ENCODE measurements around the gene C2CD4A.

Gene C2CD4A

GRCh38 chr15:62067448-62068044, 769 bp downstream of the C2CD4A start:
- peak overlapping the region; percentile 62 for H3K4me3 ChIP-seq (ENCODE audit: low read length)
- H3K9ac ChIP-seq (ENCODE audit: low read length), result no peak overlapping the region
- peaks cover 6% of the 10 kb centered on the region for H3K27me3 ChIP-seq (ENCODE audit: control insufficient read depth, insufficient read depth, low read length)
- peaks cover 6% of the 10 kb centered on the region for H3K4me1 ChIP-seq (ENCODE audit: control insufficient read depth, insufficient read depth, low read length)
- H3K27ac ChIP-seq (ENCODE audit: low read depth, low read length), result no peak overlapping the region
- H3K36me3 ChIP-seq (ENCODE audit: control insufficient read depth, insufficient read depth, low read length), result no peaks in the 10 kb centered on the region

GRCh38 chr15:62068071-62068809, 1.5 kb downstream of the C2CD4A start:
- H3K36me3 ChIP-seq (ENCODE audit: control insufficient read depth, insufficient read depth, low read length), result no peaks in the 10 kb centered on the region
- H3K27ac ChIP-seq (ENCODE audit: low read depth, low read length), result no peak overlapping the region
- H3K4me1 ChIP-seq (ENCODE audit: control insufficient read depth, insufficient read depth, low read length), result peaks cover 6% of the 10 kb centered on the region
- no peak overlapping the region for H3K9ac ChIP-seq (ENCODE audit: low read length)
- H3K4me3 ChIP-seq (ENCODE audit: low read length), result peak overlapping the region; percentile 62
- peaks cover 6% of the 10 kb centered on the region for H3K27me3 ChIP-seq (ENCODE audit: control insufficient read depth, insufficient read depth, low read length)

DNA sequence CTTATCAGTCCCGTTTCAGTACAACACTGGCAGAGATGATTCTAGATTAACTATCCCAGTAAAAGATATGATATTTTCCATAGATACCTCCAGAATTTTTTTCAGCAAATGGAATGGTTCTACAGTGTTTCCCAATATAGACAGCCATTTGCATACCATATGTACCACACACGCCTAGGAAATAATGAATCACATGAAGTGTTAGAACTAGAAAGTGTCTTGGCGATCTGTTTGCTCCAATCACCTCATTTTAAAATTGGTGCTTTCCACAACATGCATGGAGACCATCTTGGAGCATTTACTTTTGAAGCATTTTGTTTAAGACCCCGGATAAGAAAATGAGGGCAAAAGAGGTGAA, 2.0 kb downstream of the C2CD4A start:
- Histone ChIP-seq H3K4me3 (ENCODE audit: low read length) (peak overlapping the region; percentile 62), H3K9ac (ENCODE audit: low read length) (no peak overlapping the region), H3K27me3 (ENCODE audit: control insufficient read depth, insufficient read depth, low read length) (peaks cover 6% of the 10 kb centered on the region), H3K27ac (ENCODE audit: low read depth, low read length) (no peak overlapping the region), H3K36me3 (ENCODE audit: control insufficient read depth, insufficient read depth, low read length) (no peaks in the 10 kb centered on the region), H3K4me1 (ENCODE audit: control insufficient read depth, insufficient read depth, low read length) (peaks cover 6% of the 10 kb centered on the region)

GRCh38 chr15:62069551-62069950, 2.8 kb downstream of the C2CD4A start:
- Histone ChIP-seq H3K9ac (ENCODE audit: low read length) (no peak overlapping the region), H3K27me3 (ENCODE audit: control insufficient read depth, insufficient read depth, low read length) (peaks cover 6% of the 10 kb centered on the region), H3K36me3 (ENCODE audit: control insufficient read depth, insufficient read depth, low read length) (no peaks in the 10 kb centered on the region), H3K27ac (ENCODE audit: low read depth, low read length) (no peak overlapping the region), H3K4me3 (ENCODE audit: low read length) (no peak overlapping the region), H3K4me1 (ENCODE audit: control insufficient read depth, insufficient read depth, low read length) (peaks cover 6% of the 10 kb centered on the region)

DNA sequence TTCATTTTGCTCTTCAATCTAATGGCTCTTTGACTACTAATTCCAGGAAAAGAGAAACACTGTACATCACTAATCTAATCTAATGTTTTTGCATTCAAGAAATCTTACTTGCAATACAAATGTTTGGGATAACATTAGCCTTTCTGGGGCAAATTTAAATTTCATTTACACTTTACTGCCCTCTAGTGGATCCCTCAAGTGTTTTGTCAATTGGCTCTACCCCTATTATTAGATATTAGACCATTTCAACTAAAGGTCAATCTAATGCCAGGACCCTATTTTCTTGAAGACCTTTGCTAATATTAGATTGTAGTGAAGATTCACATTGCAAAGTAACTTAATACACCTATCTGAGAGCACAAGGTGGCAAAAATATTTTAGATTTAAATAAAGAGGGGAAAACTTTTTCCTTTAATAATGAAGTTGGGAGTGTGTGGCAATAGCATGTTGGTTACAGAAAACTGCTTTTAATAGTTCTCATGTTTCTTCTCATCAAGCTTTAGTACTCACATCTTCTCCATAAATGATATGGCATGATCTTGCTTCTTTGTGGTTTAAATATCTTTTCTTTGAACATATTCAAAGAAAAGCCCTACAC, 5.0 kb downstream of the C2CD4A start:
- Histone ChIP-seq H3K4me3 (ENCODE audit: low read length) (no peak overlapping the region), H3K36me3 (ENCODE audit: control insufficient read depth, insufficient read depth, low read length) (no peaks in the 10 kb centered on the region), H3K4me1 (ENCODE audit: control insufficient read depth, insufficient read depth, low read length) (peaks cover 3% of the 10 kb centered on the region), H3K9ac (ENCODE audit: low read length) (no peak overlapping the region), H3K27me3 (ENCODE audit: control insufficient read depth, insufficient read depth, low read length) (peaks cover 6% of the 10 kb centered on the region), H3K27ac (ENCODE audit: low read depth, low read length) (no peak overlapping the region)

DNA sequence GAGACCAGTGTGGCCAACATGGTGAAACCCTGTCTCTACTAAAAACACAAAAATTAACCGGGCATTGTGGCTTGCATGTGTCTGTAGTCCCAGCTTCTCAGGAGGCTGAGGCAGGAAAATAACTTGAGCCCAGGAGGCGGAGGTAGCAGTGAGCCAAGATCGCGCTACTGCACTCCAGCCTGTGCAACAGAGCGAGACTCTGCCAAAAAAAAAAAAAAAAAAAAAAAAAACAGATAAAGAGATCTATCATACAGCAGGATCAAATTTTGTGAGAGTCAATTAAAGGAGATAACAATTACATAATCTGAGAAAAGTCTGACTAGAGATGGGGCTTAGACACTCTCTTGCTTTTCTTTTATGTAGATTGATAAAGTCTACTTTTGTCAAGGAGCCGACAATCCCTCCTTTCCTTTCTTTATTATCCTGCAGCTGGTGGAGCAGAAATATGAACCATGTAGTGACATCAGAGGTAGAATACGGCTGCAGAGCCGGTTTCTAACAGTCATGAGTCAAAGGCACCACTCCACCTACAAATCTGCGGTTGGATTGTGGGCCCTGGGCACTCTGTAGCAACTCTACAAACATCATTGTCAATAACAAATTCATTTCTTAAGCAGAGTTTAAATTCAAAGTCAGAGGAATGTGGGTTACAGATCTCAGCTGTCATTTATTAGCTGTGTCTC, 9.0 kb downstream of the C2CD4A start:
- H3K4me1 ChIP-seq (ENCODE audit: control insufficient read depth, insufficient read depth, low read length), result no peaks in the 10 kb centered on the region
- H3K4me3 ChIP-seq (ENCODE audit: low read length), result no peak overlapping the region
- no peaks in the 10 kb centered on the region for H3K36me3 ChIP-seq (ENCODE audit: control insufficient read depth, insufficient read depth, low read length)
- H3K27ac ChIP-seq (ENCODE audit: low read depth, low read length), result no peak overlapping the region
- H3K27me3 ChIP-seq (ENCODE audit: control insufficient read depth, insufficient read depth, low read length), result no peaks in the 10 kb centered on the region
- no peak overlapping the region for H3K9ac ChIP-seq (ENCODE audit: low read length)

DNA sequence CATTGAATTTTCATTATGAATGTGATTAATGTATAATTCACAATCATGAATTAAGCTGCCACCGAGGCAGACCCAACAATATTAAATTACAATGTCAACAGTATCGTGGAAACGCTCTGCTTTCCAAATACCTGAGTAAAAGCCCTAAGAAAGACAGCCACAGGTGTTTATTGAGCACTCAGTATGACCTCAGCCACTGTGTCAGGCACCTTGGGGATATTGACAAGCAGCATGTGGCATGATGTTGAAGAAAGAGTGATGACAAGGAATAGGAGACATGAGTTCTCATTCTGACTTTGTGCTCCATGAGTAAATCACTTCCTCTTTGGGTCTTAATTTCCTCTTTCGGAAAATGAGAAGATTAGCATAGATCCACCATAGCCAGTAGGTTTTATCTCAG, 12.8 kb downstream of the C2CD4A start:
- no peak overlapping the region for H3K4me3 ChIP-seq (ENCODE audit: low read length)
- no peak overlapping the region for H3K27ac ChIP-seq (ENCODE audit: low read depth, low read length)
- H3K9ac ChIP-seq (ENCODE audit: low read length), result no peak overlapping the region
- H3K27me3 ChIP-seq (ENCODE audit: control insufficient read depth, insufficient read depth, low read length), result no peaks in the 10 kb centered on the region
- no peaks in the 10 kb centered on the region for H3K4me1 ChIP-seq (ENCODE audit: control insufficient read depth, insufficient read depth, low read length)
- no peaks in the 10 kb centered on the region for H3K36me3 ChIP-seq (ENCODE audit: control insufficient read depth, insufficient read depth, low read length)

GRCh38 chr15:62083194-62084154, 16.7 kb downstream of the C2CD4A start:
- no peaks in the 10 kb centered on the region for H3K36me3 ChIP-seq (ENCODE audit: control insufficient read depth, insufficient read depth, low read length)
- no peak overlapping the region for H3K27ac ChIP-seq (ENCODE audit: low read depth, low read length)
- no peak overlapping the region for H3K4me3 ChIP-seq (ENCODE audit: low read length)
- no peak overlapping the region for H3K9ac ChIP-seq (ENCODE audit: low read length)
- H3K27me3 ChIP-seq (ENCODE audit: control insufficient read depth, insufficient read depth, low read length), result no peaks in the 10 kb centered on the region
- H3K4me1 ChIP-seq (ENCODE audit: control insufficient read depth, insufficient read depth, low read length), result no peaks in the 10 kb centered on the region

- H3K27ac ChIP-seq (ENCODE audit: low read depth, low read length), result no peak overlapping the region
These were observed 19.0 kb downstream of the C2CD4A start for GRCh38 chr15:62085740-62086139.

DNA sequence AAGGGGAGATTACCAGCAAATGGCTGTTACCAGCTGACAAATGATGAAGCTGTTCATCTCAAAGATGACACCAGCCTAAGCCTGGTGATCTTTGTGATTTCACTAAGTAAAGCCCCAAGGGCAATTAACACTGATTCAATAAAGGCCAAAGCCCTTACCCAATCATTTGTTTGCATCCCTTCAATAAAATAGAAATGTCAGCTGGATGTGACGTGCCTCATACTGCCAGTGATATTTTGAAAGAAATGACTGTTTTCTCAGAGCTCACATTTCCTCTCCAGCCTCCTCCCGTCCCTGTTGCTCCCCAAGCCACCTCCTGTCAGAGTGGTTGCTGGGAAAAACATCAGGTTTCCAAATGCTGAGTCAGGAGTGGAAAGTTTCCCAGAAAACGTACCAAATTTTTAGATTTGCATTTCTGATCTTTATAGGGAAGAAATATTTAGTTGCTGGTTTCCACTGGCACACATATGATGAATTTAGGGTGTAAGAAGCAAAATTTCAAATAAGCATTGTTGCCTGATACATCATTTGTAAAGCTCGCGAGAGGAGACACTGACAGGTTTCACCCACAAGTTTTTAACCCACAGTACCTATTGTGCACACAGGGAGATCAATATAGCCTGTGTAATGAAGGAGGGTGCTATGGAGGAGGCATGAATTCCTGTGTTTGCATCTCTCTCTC, 21.0 kb downstream of the C2CD4A start:
- Histone ChIP-seq H3K36me3 (ENCODE audit: control insufficient read depth, insufficient read depth, low read length) (no peaks in the 10 kb centered on the region), H3K4me3 (ENCODE audit: low read length) (no peak overlapping the region), H3K4me1 (ENCODE audit: control insufficient read depth, insufficient read depth, low read length) (no peaks in the 10 kb centered on the region), H3K9ac (ENCODE audit: low read length) (no peak overlapping the region), H3K27ac (ENCODE audit: low read depth, low read length) (no peak overlapping the region), H3K27me3 (ENCODE audit: control insufficient read depth, insufficient read depth, low read length) (no peaks in the 10 kb centered on the region)

More at GRCh38 chr15:62085740-62086139, 19.0 kb downstream of the C2CD4A start:
- no peaks in the 10 kb centered on the region for H3K27me3 ChIP-seq (ENCODE audit: control insufficient read depth, insufficient read depth, low read length)
- no peaks in the 10 kb centered on the region for H3K36me3 ChIP-seq (ENCODE audit: control insufficient read depth, insufficient read depth, low read length)
- no peak overlapping the region for H3K9ac ChIP-seq (ENCODE audit: low read length)
- no peak overlapping the region for H3K4me3 ChIP-seq (ENCODE audit: low read length)
- H3K4me1 ChIP-seq (ENCODE audit: control insufficient read depth, insufficient read depth, low read length), result no peaks in the 10 kb centered on the region

DNA sequence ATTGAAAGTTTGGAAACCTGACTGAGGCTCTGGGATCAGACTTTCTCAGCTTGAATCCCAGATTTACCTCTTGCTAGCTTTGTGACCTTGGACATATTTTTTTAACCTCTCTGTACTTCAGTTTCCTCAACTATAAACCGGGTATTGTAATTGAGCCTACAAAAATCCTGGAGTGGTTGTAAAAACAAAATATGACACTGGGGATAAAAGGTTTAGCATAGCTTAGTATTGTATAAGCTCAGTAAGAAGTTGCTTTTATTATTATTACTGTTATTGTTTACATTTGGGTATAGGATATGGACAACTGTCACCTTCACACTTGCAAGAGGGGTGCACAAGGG, 21.5 kb downstream of the C2CD4A start:
- no peaks in the 10 kb centered on the region for H3K36me3 ChIP-seq (ENCODE audit: control insufficient read depth, insufficient read depth, low read length)
- no peaks in the 10 kb centered on the region for H3K27me3 ChIP-seq (ENCODE audit: control insufficient read depth, insufficient read depth, low read length)
- H3K4me1 ChIP-seq (ENCODE audit: control insufficient read depth, insufficient read depth, low read length), result no peaks in the 10 kb centered on the region
- no peak overlapping the region for H3K9ac ChIP-seq (ENCODE audit: low read length)
- H3K4me3 ChIP-seq (ENCODE audit: low read length), result no peak overlapping the region
- no peak overlapping the region for H3K27ac ChIP-seq (ENCODE audit: low read depth, low read length)
